ENCODE data around the gene PAPOLG. TPM values are rescaled to one million over a fixed set of nuclear protein-coding genes. Genes with fewer than 3 reads are reported as not detected.

The PAPOLG gene
- total and polyA plus RNA-seq, 8 donors: 2.9 to 18.2 (median 4.9) TPM

DNA sequence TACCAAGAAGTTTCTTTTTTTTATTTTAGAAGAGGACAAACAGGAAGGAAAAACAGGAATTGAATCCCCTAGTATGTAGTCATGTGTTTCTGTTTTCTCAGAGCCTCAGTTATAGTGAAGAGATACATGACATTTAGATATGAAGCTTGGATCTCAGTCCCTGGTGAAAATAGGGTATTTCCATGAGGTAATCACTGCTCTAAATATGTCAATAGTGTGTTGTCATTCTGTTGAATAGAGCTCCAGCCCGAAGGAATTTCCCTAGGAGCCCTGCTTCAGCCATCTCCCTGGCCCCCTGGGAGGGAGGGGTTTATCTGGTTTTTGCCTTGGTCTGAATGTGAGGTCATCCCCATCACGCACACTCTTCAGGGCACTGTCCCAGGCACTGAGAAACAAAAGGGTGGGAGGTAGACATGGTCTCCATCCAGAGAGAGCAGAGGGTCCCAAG is 78.2 kb downstream of the PAPOLG start:
- peak in 1 of 2 donors; percentile 27 for DNase-seq
- H3K27me3 ChIP-seq: peaks cover 0 to 6% (median 0%) of the 10 kb centered on the region in 3 donors
- no peaks in the 10 kb centered on the region for H3K36me3 ChIP-seq
- H3K4me1 ChIP-seq: no peaks in the 10 kb centered on the region
- TF ChIP-seq EP300 (IDR thresholded peaks at IDR 0.05): no peak
- TF ChIP-seq, protein P1, sequence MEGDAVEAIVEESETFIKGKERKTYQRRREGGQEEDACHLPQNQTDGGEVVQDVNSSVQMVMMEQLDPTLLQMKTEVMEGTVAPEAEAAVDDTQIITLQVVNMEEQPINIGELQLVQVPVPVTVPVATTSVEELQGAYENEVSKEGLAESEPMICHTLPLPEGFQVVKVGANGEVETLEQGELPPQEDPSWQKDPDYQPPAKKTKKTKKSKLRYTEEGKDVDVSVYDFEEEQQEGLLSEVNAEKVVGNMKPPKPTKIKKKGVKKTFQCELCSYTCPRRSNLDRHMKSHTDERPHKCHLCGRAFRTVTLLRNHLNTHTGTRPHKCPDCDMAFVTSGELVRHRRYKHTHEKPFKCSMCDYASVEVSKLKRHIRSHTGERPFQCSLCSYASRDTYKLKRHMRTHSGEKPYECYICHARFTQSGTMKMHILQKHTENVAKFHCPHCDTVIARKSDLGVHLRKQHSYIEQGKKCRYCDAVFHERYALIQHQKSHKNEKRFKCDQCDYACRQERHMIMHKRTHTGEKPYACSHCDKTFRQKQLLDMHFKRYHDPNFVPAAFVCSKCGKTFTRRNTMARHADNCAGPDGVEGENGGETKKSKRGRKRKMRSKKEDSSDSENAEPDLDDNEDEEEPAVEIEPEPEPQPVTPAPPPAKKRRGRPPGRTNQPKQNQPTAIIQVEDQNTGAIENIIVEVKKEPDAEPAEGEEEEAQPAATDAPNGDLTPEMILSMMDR (IDR thresholded peaks at IDR 0.05): no peak
- TF ChIP-seq POLR2AphosphoS5 (IDR thresholded peaks at IDR 0.05): no peak
- TF ChIP-seq POLR2A (IDR thresholded peaks at IDR 0.05): no peak
- WGBS, 5 donors: 29 to 53% (median 42%) methylated on average over 2 of the region's 2 CpGs
- no peak overlapping the region for H3K4me3 ChIP-seq
- intact Hi-C loops (cut with DNase I; ENCODE audit: low total_unique reads): no loop called here
- no peaks in the 10 kb centered on the region for H3K9me3 ChIP-seq
- no peak overlapping the region for H3K27ac ChIP-seq

DNA sequence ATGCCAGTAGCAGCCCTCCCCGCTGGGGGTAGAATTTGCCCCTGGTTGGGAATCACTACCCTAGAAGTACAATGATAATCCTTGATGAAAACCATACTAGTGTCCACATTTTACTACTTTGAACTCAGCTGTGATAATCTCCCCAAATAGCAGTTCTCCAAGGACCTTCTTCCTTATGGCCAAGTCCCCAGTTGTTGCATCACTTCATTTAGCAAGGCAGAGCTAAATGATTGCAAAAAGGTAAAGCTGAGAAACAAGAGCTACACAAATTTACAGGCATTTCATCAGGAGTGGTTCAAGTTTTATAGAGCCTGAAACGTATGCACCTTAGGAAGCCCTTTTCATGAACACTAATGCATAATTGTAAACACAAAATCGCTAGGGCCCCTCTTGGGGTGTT is 80.4 kb downstream of the PAPOLG start:
- no peak overlapping the region for H3K27ac ChIP-seq
- TF ChIP-seq POLR2A (IDR thresholded peaks at IDR 0.05): no peak
- no peak for TF ChIP-seq EP300 (IDR thresholded peaks at IDR 0.05)
- TF ChIP-seq, protein P1 (IDR thresholded peaks at IDR 0.05): no peak
- no peak for TF ChIP-seq POLR2AphosphoS5 (IDR thresholded peaks at IDR 0.05)
- 76 to 84% (median 80%) methylated on average over 3 of the region's 3 CpGs for WGBS, 5 donors
- no peaks in the 10 kb centered on the region for H3K36me3 ChIP-seq
- peaks cover 0 to 6% (median 0%) of the 10 kb centered on the region in 3 donors for H3K27me3 ChIP-seq
- H3K9me3 ChIP-seq: no peaks in the 10 kb centered on the region
- no peaks in the 10 kb centered on the region for H3K4me1 ChIP-seq
- no peak overlapping the region for H3K4me3 ChIP-seq
- intact Hi-C loops (cut with DNase I; ENCODE audit: low total_unique reads): no loop called here
- DNase-seq: no peak

DNA sequence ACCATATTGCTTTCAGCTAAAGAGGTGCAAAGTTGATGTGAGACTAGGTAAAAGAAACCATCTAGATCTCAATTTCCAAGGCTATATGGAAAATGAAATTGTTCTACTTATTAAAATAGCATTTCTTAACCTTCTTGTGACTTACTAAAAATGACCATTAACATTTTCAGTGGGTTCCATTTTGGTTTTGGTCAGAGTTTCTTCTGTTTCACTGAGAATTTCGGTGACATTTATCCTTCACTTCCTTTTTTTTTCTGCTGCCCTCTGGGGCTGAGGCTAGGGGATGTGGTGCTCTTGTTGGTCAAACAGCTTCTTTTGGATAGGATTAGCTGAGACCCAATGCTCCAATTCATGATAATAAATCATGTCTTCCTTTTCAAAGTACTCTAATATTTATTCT is 81.1 kb downstream of the PAPOLG start:
- Histone ChIP-seq H3K9me3 (no peaks in the 10 kb centered on the region), H3K27ac (no peak overlapping the region), H3K36me3 (no peaks in the 10 kb centered on the region), H3K27me3 (peaks cover 0 to 6% (median 0%) of the 10 kb centered on the region in 3 donors), H3K4me3 (no peak overlapping the region), H3K4me1 (no peaks in the 10 kb centered on the region)
- TF ChIP-seq EP300 (IDR thresholded peaks at IDR 0.05) (no peak), POLR2AphosphoS5 (IDR thresholded peaks at IDR 0.05) (no peak), POLR2A (IDR thresholded peaks at IDR 0.05) (no peak)
- TF ChIP-seq, protein P1 (IDR thresholded peaks at IDR 0.05): no peak
- intact Hi-C loops (cut with DNase I; ENCODE audit: low total_unique reads): no loop called here
- WGBS, 5 donors: 67 to 84% (median 78%) methylated on average over 1 of the region's 1 CpG
- no peak for DNase-seq

DNA sequence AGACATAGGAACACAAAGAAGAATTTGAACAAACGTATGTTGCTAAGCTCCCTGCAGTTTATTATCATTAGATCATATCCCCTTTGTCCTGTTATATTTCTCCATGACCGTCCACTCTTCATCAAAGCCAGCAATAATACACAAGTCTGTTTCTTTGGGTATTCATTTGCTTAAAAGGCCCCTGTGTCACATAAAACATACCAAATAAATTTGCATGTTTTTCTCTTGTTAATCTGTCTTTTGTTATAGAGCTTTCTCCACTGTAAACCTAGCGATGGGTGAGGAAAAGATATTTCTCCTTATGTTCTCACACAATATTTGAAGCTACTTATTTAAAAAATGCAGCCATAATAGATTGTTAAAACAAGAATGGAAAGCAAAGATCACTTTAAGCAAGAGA is 82.4 kb downstream of the PAPOLG start:
- Histone ChIP-seq H3K4me1 (no peaks in the 10 kb centered on the region), H3K27me3 (peaks cover 0 to 6% (median 0%) of the 10 kb centered on the region in 3 donors), H3K36me3 (no peaks in the 10 kb centered on the region), H3K9me3 (no peaks in the 10 kb centered on the region), H3K4me3 (no peak overlapping the region), H3K27ac (no peak overlapping the region)
- WGBS, 5 donors: 58 to 66% (median 59%) methylated on average over 3 of the region's 3 CpGs
- no peak for TF ChIP-seq POLR2A (IDR thresholded peaks at IDR 0.05)
- intact Hi-C loops (cut with DNase I; ENCODE audit: low total_unique reads): no loop called here
- DNase-seq: no peak

DNA sequence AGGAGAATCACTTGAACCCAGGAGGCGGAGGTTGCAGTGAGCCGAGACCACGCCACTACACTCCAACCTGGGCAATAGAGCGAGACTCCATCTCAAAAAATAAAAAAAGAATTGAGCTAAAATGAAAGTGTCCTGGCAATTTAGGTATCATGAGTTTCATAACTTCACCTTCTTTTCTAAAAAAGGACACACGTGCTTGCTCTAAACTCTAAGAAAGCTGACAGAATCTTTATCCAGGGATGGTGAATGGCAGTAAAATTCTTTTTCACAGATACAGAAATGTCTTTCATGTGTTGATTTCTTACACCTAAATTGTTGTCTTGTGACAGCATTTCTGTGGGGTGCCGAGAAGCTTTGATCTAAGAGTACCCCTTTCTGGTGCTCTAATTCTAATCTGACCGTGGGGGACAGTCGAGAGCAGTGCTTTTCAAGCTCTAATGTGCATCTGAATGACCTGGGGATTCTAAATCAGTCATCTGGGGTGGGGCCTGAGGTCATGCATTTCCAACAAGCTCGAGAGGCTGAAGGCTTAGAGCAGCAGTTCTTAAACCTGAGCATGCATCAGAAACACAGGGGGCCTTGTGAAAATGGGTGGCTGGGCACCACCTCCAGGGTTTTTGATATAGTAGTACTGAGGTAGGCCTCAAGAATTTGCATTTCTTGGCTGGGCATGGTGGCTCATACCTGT is 83.2 kb downstream of the PAPOLG start:
- no peak for DNase-seq
- no peak overlapping the region for H3K27ac ChIP-seq
- intact Hi-C loops (cut with DNase I; ENCODE audit: low total_unique reads): no loop called here
- TF ChIP-seq EP300 (IDR thresholded peaks at IDR 0.05) (no peak), POLR2AphosphoS5 (IDR thresholded peaks at IDR 0.05) (no peak), POLR2A (IDR thresholded peaks at IDR 0.05) (no peak)
- TF ChIP-seq, protein P1 (IDR thresholded peaks at IDR 0.05): no peak
- H3K36me3 ChIP-seq: no peaks in the 10 kb centered on the region
- WGBS, 5 donors: 79 to 92% (median 90%) methylated on average over 9 of the region's 9 CpGs
- H3K27me3 ChIP-seq: peaks cover 0 to 5% (median 0%) of the 10 kb centered on the region in 3 donors
- no peak overlapping the region for H3K4me3 ChIP-seq
- H3K4me1 ChIP-seq: no peaks in the 10 kb centered on the region
- H3K9me3 ChIP-seq: no peaks in the 10 kb centered on the region

Data from stomach (tissue), 9 donors.